NCI-H1092 (cell line): ENCODE measurements around the gene DTWD2.
"Not testable (repeated sequence)": the region's sequence is repeated elsewhere in the genome, so short reads cannot be mapped to it uniquely, and the experiment has no call there.

Source experiments
- DNase-seq: peaks from one replicate; lab custom pipeline; 2025; lab: John Stamatoyannopoulos, UW

The DTWD2 gene

GRCh38 chr5:118996098-118996497 lies 7.8 kb upstream of the DTWD2 start:
- DNase-seq: no peak

GRCh38 chr5:118994595-118994994 lies 6.2 kb upstream of the DTWD2 start:
- DNase-seq: no peak

- DNase-seq: not testable (repeated sequence)
Observed at GRCh38 chr5:118993118-118993517, 4.8 kb upstream of the DTWD2 start.

GRCh38 chr5:118992055-118992454 lies 3.7 kb upstream of the DTWD2 start:
- DNase-seq: not testable (repeated sequence)

DNA sequence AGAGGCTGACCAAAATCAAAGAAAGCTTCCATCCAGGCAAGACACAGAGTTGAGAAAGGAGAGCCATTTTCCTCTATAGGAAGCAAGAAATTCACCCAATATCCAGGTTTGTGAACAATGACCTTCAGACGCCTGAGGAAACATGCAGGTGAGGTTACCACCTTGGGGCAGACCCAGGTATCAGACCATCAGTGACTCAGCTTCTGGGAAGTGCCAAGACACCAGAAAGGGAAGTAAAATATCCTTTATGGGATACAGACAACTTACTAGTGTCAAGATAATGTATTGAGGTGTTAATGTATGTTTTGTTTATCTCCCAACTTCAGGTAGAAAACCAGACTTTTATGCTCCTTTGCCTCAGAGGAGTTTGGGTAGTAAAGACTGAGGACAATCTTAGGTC lies 2.2 kb upstream of the DTWD2 start:
- no peak for DNase-seq

DNA sequence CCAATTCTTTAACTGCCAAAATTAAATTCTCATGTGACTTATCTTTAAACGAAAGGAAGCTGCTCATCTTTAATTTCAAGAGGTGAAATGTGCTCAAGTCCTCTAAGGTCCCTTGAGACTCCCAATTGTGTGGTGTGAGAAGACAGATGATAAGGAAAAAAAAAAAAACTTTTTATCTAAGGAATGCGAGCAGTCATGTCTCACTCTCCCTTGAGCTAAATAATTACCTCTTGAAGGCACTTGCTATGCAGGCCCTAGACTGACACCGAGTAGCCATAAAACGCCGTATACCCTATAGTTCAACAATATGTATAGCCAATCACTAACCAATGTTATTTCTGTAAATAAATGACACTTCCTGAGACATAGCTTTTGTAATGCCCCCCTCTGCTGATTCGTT lies 1.5 kb upstream of the DTWD2 start:
- DNase-seq: no peak

- no peak for DNase-seq
Observed at GRCh38 chr5:118988866-118989180, 476 bp upstream of the DTWD2 start.

DNA sequence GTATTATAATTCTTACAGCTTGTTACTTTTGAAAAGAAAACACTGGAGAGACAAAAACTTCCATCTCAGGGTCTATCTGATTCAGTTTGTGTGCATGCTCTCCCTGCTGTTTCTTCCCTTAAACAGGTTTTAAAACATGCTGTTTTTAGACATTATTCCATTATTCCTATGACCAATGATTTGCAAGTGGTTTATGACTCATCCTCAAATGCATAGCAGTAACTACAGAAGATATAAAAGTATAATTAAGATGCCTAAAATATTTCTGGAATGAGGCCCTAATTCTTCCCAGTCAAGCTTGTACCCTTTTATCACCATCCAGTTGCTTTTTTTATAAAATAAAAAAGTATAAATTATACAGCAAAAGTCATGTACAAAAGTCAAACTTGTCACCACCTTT lies 3.7 kb downstream of the DTWD2 start:
- DNase-seq: no peak

DNA sequence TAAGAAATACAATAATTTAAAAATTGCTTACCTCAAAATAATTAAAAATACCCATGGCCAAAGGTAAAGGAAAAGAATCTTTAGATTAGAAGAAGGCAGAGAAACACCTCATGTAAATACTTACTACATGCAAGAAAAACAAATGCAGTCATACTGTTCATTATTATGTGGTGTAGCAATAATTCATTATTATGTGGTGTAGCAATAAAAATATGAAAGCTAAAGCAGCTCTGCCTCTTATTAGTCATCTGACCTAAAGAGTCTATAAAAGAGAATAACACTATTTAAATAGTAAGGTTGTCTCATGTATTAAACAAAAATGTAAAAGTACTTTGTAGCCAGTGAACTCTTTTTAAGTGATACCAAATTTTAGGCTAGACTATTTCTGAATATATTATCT lies 6.6 kb downstream of the DTWD2 start:
- no peak for DNase-seq

GRCh38 chr5:118980438-118980837 lies 7.9 kb downstream of the DTWD2 start:
- no peak for DNase-seq

- DNase-seq: no peak
Observed at GRCh38 chr5:118980017-118980416, 8.3 kb downstream of the DTWD2 start.

GRCh38 chr5:118973779-118974445 lies 14.4 kb downstream of the DTWD2 start:
- DNase-seq: not testable (repeated sequence)

DNA sequence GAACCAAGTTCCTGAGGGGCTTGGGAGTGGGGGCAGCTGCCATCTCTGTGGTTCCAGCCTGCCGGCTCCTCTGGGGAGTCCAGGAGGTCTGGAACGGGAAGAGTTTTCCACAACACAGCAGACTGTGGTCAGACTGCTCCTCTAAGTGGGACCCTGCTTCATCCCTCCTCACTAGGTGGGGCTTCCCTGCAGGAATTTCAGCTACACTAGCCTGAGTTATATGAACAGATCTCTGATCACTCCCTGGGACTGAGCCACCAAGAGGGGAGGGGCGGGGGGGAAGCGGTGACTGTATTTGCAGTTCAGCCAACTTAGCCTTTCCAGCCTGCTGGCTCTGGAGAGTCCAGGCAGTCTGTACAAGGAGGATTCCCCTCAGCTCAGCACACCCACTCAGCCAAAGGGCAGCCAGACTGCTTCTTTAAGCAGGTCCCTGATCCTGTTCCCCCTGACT lies 19.4 kb downstream of the DTWD2 start:
- no peak for DNase-seq

DNA sequence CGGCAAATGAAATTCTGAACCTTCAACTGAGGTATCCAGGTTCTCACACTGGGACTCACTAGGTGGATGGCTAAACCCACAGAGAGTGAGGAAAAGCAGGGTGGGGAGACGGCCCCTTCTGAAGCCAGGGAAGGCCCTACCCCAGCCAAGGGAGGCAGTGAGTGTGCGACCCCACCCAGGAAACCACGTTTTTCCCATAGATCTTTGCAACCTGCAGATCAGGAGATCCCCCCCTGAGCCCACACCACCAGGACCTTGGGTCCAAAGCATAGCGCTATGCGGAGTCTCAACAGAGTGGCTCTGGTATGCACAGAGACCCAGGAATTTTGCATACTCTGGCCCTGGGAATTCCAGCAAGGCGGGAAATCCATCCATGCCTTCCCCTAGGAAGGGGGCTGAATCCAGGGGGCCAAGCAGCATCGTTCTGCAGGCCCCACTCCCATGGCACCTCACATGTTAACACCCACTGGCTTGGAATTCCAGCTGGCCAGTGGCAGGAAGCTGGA lies 19.9 kb downstream of the DTWD2 start:
- DNase-seq: no peak

- DNase-seq: no peak
Observed at GRCh38 chr5:118967059-118967508, 21.3 kb downstream of the DTWD2 start.

GRCh38 chr5:118965890-118966289 lies 22.5 kb downstream of the DTWD2 start:
- DNase-seq: no peak

- not testable (repeated sequence) for DNase-seq
Observed at GRCh38 chr5:118964970-118965369, 23.4 kb downstream of the DTWD2 start.

DNA sequence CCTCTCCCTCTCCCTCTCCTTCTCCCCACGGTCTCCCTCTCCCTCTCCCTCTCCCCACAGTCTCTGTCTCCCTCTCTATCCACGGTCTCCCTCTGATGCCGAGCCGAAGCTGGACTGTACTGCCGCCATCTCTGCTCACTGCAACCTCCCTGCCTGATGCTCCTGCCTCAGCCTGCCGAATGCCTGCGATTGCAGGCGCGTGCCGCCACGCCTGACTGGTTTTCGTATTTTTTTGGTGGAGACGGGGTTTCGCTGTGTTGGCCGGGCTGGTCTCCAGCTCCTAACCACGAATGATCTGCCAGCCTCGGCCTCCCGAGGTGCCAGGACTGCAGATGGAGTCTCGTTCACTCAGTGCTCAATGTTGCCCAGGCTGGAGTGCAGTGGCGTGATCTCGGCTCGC lies 24.0 kb downstream of the DTWD2 start:
- not testable (repeated sequence) for DNase-seq

GRCh38 chr5:118963169-118963568 lies 25.2 kb downstream of the DTWD2 start:
- DNase-seq: no peak

DNA sequence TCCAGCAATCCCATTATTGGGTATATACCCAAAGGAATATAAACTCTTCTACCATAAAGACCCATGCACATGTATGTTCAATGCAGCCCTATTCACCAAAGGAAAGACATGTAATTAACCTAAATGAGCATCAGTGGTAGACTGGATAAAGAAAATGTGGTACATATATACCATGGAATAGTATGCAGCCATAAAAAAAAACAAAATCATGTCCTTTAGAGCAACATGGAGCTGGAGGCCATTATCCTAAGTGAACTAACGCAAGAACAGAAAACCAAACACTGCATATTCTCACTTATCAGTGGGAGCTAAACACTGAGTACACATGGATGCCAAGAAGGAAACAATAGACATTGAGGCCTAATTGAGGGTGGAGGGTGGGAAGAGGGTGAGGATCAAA lies 27.8 kb downstream of the DTWD2 start:
- no peak for DNase-seq

GRCh38 chr5:118956727-118957126 lies 31.6 kb downstream of the DTWD2 start:
- no peak for DNase-seq

DNA sequence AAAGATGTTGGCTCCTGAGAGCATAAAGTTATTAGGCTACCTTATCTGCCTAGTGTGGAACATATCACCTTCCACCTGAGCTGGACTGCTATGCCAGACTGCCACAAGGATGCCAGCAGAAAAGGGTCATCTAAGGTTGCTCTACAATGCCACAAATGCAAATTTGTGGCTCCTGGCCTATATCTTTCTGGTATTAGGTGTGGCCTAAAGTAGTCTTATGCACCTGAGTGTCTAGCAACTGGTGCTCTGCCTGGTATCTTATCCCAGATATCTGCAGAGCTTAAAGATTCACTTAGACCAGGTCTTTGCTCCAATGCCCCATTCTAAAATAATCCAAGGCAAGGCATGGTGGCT lies 34.7 kb downstream of the DTWD2 start:
- DNase-seq: no peak

DNA sequence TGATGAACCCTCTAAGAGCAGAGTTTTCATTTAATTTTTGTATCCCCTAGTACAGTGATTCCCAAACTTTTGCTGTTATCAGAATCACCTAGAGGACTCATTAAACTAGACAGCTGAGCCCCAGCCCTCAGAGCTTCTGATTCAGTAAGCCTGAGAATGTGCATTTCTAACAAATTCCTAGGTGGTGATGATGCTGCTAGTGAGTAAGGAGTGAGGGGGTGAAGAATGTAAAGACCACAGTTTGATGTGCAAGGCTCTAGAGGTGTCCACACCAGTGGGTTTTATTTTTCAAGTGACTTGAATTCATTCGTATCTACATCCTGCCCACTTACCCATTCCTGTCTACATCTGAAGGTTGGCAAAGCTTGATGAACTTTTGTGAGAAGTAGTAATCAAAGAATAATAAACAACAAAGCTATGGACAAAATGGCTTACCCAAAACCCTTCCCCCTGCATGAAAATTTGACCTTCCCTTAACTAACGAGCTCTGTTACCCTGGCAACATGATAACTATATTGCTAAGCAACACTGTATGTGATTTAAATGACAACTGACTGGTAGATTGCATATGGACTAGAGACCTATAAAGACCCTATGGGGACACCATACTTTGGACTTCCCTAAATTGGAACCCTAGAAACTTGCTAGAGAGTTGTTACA lies 35.2 kb downstream of the DTWD2 start:
- no peak for DNase-seq

DNA sequence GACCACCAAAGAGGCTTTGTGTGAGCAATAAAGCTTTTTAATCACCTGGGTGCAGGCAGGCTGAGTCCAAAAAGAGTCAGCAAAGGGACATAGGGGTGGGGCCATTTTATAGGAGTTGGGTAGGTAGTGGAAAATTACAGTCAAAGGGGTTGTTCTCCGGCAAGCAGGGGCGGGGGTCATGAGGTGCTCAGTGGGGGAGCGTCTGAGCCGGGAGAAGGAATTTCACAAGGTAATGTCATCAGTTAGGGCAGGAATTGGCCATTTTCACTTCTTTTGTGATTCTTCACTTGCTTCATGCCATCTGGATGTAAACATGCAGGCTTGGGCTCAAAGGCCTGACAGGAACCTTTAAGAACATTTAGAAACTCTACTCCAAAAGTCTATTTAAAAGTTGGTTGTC lies 36.0 kb downstream of the DTWD2 start:
- DNase-seq: not testable (repeated sequence)
